Measurements from ENCODE around the gene TRABD.

The TRABD gene

DNA sequence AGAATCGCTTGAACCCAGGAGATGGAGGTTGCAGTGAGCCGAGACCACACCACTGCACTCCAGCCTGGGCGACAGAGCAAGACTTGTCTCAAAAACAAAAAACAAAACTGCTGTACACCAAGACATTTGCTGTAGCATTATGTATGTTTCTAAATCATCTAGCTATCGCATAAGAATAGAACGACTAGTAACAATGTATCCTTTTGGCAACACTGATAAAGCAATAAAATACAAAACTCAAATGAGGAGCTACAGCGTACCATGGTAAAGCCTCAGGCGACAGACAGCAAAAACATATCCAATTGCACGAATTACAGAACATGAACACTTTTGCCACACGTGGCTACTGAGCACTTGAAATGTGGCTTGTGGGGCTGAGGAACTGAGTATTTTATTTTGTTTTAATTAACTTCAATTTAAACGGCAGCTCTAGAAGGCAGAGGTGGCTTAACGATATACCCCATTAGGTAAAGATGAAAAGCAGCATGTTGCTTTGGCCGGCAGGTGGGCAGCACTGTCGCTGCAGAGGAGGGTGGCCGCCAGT, 56.8 kb downstream of the TRABD start:
- DNase-seq (ENCODE audit: low read depth) = no peak

DNA sequence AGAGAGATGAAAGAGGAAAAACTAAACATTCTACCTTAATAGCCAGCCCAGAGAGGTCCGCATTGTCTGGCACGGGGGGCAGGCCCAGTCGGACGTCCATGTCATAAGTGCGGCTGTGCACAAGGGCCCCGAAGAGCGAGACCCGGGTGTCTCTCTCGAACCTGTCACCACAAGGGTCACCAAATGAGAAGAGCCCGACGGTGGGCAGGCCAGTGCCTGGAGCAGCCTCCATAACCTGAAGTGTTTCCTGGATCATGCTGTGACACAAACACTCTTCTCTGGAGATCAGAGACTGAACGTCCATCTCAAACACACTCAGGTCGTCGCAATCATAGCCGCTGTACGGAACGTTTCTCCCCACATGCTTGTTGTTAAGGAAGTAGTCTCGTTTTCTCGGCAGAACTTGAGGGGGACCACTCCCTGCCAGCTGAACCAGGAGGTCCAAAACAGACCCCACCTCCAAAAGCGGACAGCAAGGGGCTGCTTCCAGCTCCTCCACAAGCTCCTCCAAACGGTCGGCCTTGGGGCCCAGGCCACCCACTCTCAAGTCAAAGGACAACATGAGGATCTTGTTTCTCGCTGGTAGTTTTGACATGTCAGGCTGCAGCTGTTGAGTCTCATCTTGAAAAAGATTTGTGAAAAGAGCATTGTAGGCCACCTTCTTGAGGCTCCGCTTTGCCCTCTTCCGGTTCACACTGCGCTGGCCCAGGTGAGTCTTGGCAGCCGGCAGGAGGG, 58.1 kb downstream of the TRABD start:
- no peak for DNase-seq (ENCODE audit: low read depth)

DNA sequence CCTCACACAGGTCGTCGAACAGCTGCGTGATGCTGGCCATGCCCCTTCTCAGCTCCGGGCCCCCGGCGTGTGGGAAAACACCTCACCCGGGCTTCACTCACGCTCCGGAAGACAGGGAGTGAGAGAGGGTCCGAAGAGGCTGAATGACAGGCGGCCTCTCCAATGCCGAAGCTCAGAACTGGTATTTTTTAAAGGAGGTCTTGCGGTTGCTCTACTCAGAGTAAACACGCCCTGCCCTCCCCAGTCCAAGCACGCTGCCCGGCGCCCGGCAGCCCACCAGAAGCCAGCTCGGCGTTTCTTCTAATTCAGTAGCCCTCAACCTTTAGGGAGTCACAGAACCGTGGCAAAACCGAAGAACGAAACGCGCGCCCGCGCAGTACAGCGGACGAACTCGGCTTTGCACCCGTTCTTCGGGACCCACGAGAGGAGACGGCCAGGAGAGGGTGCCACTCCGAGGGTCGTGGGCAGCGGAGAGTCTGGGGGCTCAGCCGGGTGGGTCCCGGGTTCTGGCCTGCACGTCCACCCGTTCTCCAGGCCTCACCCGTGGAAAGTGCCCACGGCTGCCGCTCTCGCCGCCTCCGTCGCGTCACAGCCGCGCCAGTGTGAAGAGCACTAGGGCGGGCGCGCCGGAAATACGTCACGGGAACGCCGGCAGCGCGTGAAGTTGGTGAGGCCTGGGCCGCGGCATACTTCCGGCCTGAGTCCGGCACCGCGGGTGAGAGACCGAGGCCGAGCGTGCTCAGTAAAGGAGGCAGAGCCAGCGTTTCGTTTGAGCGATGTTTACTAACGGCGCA, 58.9 kb downstream of the TRABD start, which contains the start of gene TUBGCP6:
TSS of gene TUBGCP6 (minus strand) at position 604 of the 794 bp plus-strand sequence. CDS start at position 40, 564 bp downstream.
- peak; percentile 90 for DNase-seq (ENCODE audit: low read depth)

- no peak for DNase-seq (ENCODE audit: low read depth)
Measured at GRCh38 chr22:50245214-50246072, 59.7 kb downstream of the TRABD start.

DNA sequence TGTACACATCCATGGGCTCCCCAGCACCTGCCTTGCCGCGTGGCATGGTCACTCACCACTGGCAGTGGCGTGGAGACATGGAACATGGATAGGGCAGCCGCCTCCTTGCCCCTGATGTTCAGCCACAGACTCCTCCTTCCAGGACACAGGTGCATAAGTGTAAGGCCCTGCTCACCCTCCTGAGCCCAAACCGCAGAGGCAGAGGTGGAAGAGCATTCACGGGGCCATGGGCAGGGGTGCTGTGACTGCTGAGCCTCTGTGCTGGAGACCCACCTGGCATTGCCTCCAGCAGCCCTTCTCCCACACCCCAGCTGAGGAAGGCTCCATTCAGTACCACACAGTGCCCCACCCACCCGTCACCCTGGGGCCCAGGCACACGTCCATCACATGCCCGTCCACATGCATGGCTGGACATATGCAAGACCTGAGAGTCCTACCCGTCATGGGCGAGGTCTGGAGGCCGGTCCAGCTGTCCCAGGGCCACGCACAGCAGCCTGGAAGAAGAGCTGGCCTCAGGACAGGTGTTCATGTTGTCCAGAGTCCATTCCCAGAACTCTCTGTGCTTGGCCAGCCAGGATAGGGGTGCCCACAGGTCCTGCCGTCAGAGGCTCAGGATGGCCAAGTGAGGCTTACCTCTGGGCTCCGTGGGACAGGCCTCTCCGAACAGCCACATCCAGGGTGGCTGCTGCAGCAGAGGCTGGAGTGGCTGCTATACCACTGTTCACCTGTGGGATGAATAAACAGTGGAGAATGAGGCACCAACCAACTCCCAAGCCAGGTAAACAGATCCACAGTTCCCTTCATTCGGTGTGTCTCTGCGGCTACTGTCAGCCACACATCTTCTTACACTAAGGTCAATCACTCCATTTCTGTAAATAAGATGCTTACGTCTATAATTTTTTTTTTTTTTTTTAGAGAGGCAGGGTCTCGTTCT, 60.8 kb downstream of the TRABD start:
- no peak for DNase-seq (ENCODE audit: low read depth)

DNA sequence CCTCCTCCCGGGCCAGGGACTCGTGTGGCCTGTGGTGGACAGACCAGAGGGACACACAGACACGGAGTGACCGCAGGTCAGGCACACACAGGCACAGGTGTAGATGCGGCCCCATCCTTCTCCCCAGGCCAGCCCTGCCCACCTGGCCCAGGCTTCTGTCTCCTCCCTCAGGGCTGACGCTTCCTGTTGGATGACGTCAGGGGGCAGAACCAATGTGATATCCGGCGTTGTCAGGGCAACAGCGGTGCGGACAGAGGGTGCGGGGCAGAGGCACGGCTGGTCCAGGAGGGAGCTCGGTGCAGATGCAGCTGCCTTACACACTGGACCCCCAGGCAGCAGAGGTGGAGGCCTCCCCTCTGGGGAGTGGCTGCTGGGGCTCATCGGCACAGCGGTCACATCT, 62.0 kb downstream of the TRABD start:
- DNase-seq (ENCODE audit: low read depth) = no peak

DNA sequence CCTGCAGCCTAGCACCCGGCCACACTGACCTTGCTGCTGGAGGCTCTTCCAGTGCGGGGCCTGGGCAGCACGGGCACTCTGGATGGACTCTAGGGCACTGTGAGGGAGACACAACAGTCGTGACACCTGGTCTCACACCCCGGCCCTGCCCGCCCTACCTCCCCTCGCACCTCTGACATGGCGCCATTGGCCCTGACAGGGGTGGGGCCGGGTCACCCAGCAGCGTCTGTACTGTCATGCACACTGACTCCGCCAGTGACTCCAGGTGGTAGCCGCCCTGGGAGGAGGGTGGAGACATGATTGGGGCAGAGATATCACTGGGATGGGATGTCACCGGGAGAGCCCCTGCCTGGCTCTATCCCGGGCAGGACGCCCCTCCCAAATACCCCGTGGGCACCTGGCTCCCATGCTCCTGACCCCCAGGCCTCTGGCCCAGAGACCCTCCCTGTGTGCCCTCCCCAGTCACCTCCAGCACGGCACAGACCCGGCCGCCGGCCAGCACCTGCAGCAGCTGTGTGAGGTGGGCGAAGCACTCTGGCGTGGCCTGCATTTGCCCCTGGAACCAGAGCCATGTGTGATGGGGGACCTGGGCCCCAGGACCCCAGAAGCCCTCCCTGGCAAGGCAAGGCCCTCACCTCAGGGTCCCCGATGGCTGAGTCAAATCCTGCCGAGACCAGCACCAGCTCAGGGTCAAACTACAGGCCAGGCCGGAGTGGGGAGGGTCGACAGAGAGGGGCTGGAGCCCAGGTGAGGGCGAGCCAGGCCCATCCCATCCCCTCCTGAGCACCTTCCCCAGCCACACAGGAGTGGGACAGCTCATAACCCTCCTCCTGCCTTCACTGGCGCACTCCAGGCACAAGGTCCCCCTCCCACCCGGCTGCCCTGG, 62.7 kb downstream of the TRABD start:
- DNase-seq (ENCODE audit: low read depth) = no peak

Data from stromal cell of bone marrow (primary cell).